GM19452 (cell line): ENCODE results near the gene L3MBTL4.

Source experiments
- ATAC-seq: cut with Tn5 transposase; IDR thresholded peaks from one replicate; pipeline ENCODE4 v1.9.1; 2021; ENCODE audit not compliant: unreplicated experiment

Gene L3MBTL4

GRCh38 chr18:6004119-6004518 lies 410.6 kb downstream of the L3MBTL4 start:
- peak; percentile 67 for ATAC-seq

- ATAC-seq: no peak
Observed at GRCh38 chr18:6001867-6002266, 412.8 kb downstream of the L3MBTL4 start.

GRCh38 chr18:5998907-5999306 lies 415.8 kb downstream of the L3MBTL4 start:
- ATAC-seq: peak; percentile 98

GRCh38 chr18:5998166-5998881 lies 416.4 kb downstream of the L3MBTL4 start:
- peak; percentile 41 for ATAC-seq

GRCh38 chr18:5997361-5997760 lies 417.4 kb downstream of the L3MBTL4 start:
- ATAC-seq: no peak

- ATAC-seq: no peak
Observed at GRCh38 chr18:5995626-5996025, 419.1 kb downstream of the L3MBTL4 start.

- ATAC-seq: no peak
Observed at GRCh38 chr18:5993938-5994337, 420.8 kb downstream of the L3MBTL4 start.

GRCh38 chr18:5992381-5992780 lies 422.3 kb downstream of the L3MBTL4 start:
- ATAC-seq: no peak

GRCh38 chr18:5987249-5987648 lies 427.5 kb downstream of the L3MBTL4 start:
- ATAC-seq: no peak

GRCh38 chr18:5986257-5986931 lies 428.3 kb downstream of the L3MBTL4 start:
- no peak for ATAC-seq

GRCh38 chr18:5984245-5984644 lies 430.5 kb downstream of the L3MBTL4 start:
- ATAC-seq: no peak

- ATAC-seq: no peak
Observed at GRCh38 chr18:5983488-5983887, 431.2 kb downstream of the L3MBTL4 start.

- peak; percentile 51 for ATAC-seq
Observed at GRCh38 chr18:5982332-5982731, 432.4 kb downstream of the L3MBTL4 start.

- ATAC-seq: no peak
Observed at GRCh38 chr18:5980721-5981120, 434.0 kb downstream of the L3MBTL4 start.

- ATAC-seq: peak; percentile 56
Observed at GRCh38 chr18:5979971-5980457, 434.7 kb downstream of the L3MBTL4 start.

- no peak for ATAC-seq
Observed at GRCh38 chr18:5979176-5979888, 435.4 kb downstream of the L3MBTL4 start.

- ATAC-seq: no peak
Observed at GRCh38 chr18:5977022-5977421, 437.7 kb downstream of the L3MBTL4 start.

GRCh38 chr18:5975111-5976002 lies 439.4 kb downstream of the L3MBTL4 start:
- ATAC-seq: peak; percentile 65

GRCh38 chr18:5974696-5975095 lies 440.0 kb downstream of the L3MBTL4 start:
- peak; percentile 19 for ATAC-seq

GRCh38 chr18:5973099-5973498 lies 441.6 kb downstream of the L3MBTL4 start:
- no peak for ATAC-seq

- ATAC-seq: peak; percentile 45
Observed at GRCh38 chr18:5972298-5972697, 442.4 kb downstream of the L3MBTL4 start.
